HEK293 (cell line): ENCODE measurements around the gene ITGB4.

Source experiments
- CTCF ChIP-seq: fragments of 450-650 bp; formaldehyde crosslinking; IDR thresholded peaks from 2 replicates; pipeline ENCODE4 v1.5.1; 2016; ENCODE audit warnings: missing biosample characterization, missing genetic modification characterization
- RBAK ChIP-seq: fragments of 450-650 bp; formaldehyde crosslinking; IDR thresholded peaks from 2 replicates; pipeline ENCODE4 v1.5.1; 2016; ENCODE audit warnings: missing biosample characterization, missing genetic modification characterization
- REST ChIP-seq: fragments of 450-650 bp; formaldehyde crosslinking; IDR thresholded peaks from 2 replicates; pipeline ENCODE4 v1.5.1; 2016; ENCODE audit warnings: missing biosample characterization, missing genetic modification characterization
- SETDB1 ChIP-seq: IDR thresholded peaks from one replicate; pipeline ENCODE4 v1.6.1; 2017; ENCODE audit warnings: mild to moderate bottlenecking, low read length, moderate library complexity, mixed read lengths; ENCODE audit not compliant: insufficient read length
- ZNF10 ChIP-seq: fragments of 450-650 bp; formaldehyde crosslinking; IDR thresholded peaks from 2 replicates; pipeline ENCODE4 v1.5.1; 2017; ENCODE audit warnings: missing biosample characterization, missing genetic modification characterization
- ZNF585B ChIP-seq: fragments of 450-650 bp; formaldehyde crosslinking; IDR thresholded peaks from 2 replicates; pipeline ENCODE4 v1.5.1; 2016; ENCODE audit warnings: missing biosample characterization, missing genetic modification characterization
- TF ChIP-seq, protein P1 (sequence below): fragments of 450-650 bp; formaldehyde crosslinking; IDR thresholded peaks from 2 replicates; pipeline ENCODE4 v1.5.1; 2017; ENCODE audit warnings: missing biosample characterization, missing genetic modification characterization
- TF ChIP-seq, protein P2 (sequence below): fragments of 450-650 bp; formaldehyde crosslinking; IDR thresholded peaks from 2 replicates; pipeline ENCODE4 v1.5.1; 2016; ENCODE audit warnings: missing biosample characterization, missing genetic modification characterization, low read depth

GRCh38 chr17:75767881-75768280, 46.6 kb downstream of the ITGB4 start:
- TF ChIP-seq SETDB1, result no peak
- no peak for TF ChIP-seq REST (tag by site-specific recombination)
- no peak for TF ChIP-seq CTCF
- TF ChIP-seq ZNF585B (tag by site-specific recombination), result no peak
- TF ChIP-seq, protein P1, sequence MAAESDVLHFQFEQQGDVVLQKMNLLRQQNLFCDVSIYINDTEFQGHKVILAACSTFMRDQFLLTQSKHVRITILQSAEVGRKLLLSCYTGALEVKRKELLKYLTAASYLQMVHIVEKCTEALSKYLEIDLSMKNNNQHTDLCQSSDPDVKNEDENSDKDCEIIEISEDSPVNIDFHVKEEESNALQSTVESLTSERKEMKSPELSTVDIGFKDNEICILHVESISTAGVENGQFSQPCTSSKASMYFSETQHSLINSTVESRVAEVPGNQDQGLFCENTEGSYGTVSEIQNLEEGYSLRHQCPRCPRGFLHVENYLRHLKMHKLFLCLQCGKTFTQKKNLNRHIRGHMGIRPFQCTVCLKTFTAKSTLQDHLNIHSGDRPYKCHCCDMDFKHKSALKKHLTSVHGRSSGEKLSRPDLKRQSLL (tag by site-specific recombination), result no peak
- TF ChIP-seq ZNF10 (tag by site-specific recombination), result no peak
- TF ChIP-seq, protein P2, sequence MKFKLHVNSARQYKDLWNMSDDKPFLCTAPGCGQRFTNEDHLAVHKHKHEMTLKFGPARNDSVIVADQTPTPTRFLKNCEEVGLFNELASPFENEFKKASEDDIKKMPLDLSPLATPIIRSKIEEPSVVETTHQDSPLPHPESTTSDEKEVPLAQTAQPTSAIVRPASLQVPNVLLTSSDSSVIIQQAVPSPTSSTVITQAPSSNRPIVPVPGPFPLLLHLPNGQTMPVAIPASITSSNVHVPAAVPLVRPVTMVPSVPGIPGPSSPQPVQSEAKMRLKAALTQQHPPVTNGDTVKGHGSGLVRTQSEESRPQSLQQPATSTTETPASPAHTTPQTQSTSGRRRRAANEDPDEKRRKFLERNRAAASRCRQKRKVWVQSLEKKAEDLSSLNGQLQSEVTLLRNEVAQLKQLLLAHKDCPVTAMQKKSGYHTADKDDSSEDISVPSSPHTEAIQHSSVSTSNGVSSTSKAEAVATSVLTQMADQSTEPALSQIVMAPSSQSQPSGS (tag by site-specific recombination), result no peak
- TF ChIP-seq RBAK (tag by site-specific recombination), result no peak
